Astrocyte (in vitro differentiated cells and primary cell): ENCODE data around the gene ZNF335. TPM values are rescaled to one million over a fixed set of nuclear protein-coding genes. Genes with fewer than 3 reads are reported as not detected.

ENCODE experiments used
- DNase-seq: peaks from one replicate; pipeline ENCODE4 v3.0.0-alpha.2; 2010; ENCODE audit warnings: low read depth
- FAIRE-seq: peaks from 2 replicates; lab custom pipeline; 2011; peaks lifted over from hg19 to GRCh38; lab: Jason Lieb, UNC
- H2AFZ ChIP-seq: 2 replicates; pipeline ENCODE4 v1.6.0; 2012; ENCODE audit warnings: low read depth, low read length, inconsistent platforms
- H3K27ac ChIP-seq: 2 replicates; pipeline ENCODE4 v1.5.1; 2011; ENCODE audit warnings: low read depth, low read length, inconsistent platforms
- H3K27me3 ChIP-seq: 2 replicates; pipeline ENCODE4 v1.6.0; 2011; ENCODE audit warnings: low read length, inconsistent platforms; ENCODE audit not compliant: insufficient read depth
- H3K36me3 ChIP-seq: 2 replicates; pipeline ENCODE4 v1.5.1; 2011; ENCODE audit warnings: low read length, inconsistent platforms; ENCODE audit not compliant: insufficient read depth
- H3K4me1 ChIP-seq: 2 replicates; pipeline ENCODE4 v1.5.1; 2011; ENCODE audit warnings: low read length, inconsistent platforms; ENCODE audit not compliant: insufficient read depth
- H3K4me2 ChIP-seq: 2 replicates; pipeline ENCODE4 v1.6.0; 2012; ENCODE audit warnings: low read length, inconsistent platforms
- H3K4me3 ChIP-seq: 2 replicates; pipeline ENCODE4 v1.5.1; 2011; ENCODE audit warnings: low read depth, mild to moderate bottlenecking, low read length, inconsistent platforms; ENCODE audit not compliant: insufficient read depth
- H3K79me2 ChIP-seq: 2 replicates; pipeline ENCODE4 v1.6.0; 2012; ENCODE audit warnings: mild to moderate bottlenecking, low read length, inconsistent platforms; ENCODE audit not compliant: insufficient read depth
- H3K9ac ChIP-seq: 2 replicates; pipeline ENCODE4 v1.6.0; 2012; ENCODE audit warnings: mild to moderate bottlenecking, low read length, inconsistent platforms
- H3K9me3 ChIP-seq: 2 replicates; pipeline ENCODE4 v1.5.1; 2012; ENCODE audit warnings: low read depth, mild to moderate bottlenecking, low read length, inconsistent platforms; ENCODE audit not compliant: insufficient read depth
- H4K20me1 ChIP-seq: 2 replicates; pipeline ENCODE4 v1.6.0; 2012; ENCODE audit warnings: low read length, inconsistent platforms; ENCODE audit not compliant: insufficient read depth
- H3K27ac Mint-ChIP-seq: one replicate; pipeline ENCODE4 v1.8.0; 2021; ENCODE audit warnings: mild to moderate bottlenecking, mixed read lengths; ENCODE audit not compliant: unreplicated experiment
- H3K27me3 Mint-ChIP-seq: one replicate; pipeline ENCODE4 v1.8.0; 2021; ENCODE audit warnings: low read depth, mixed read lengths; ENCODE audit not compliant: unreplicated experiment
- H3K36me3 Mint-ChIP-seq: one replicate; pipeline ENCODE4 v1.8.0; 2021; ENCODE audit warnings: low read depth, mixed read lengths; ENCODE audit not compliant: unreplicated experiment
- H3K4me1 Mint-ChIP-seq: one replicate; pipeline ENCODE4 v1.8.0; 2021; ENCODE audit warnings: low read depth, mixed read lengths; ENCODE audit not compliant: unreplicated experiment
- H3K4me3 Mint-ChIP-seq: one replicate; pipeline ENCODE4 v1.8.0; 2021; ENCODE audit warnings: mild to moderate bottlenecking, moderate library complexity, mixed read lengths; ENCODE audit not compliant: unreplicated experiment
- H3K9me3 Mint-ChIP-seq: one replicate; pipeline ENCODE4 v1.8.0; 2021; ENCODE audit warnings: mild to moderate bottlenecking, mixed read lengths; ENCODE audit not compliant: unreplicated experiment
- EZH2 ChIP-seq: IDR thresholded peaks from 2 replicates; pipeline ENCODE4 v1.6.1; 2012; ENCODE audit warnings: mild to moderate bottlenecking, low read length, inconsistent platforms; ENCODE audit not compliant: insufficient read depth
- total RNA-seq: library from RNA; stranded (reverse); gene quantifications from 2 replicates; pipeline ENCODE4 v1.2.1, GENCODE V29; 2021
- TF ChIP-seq, protein P1 (sequence below): IDR thresholded peaks from 2 replicates; pipeline ENCODE4 v1.5.1; 2011; ENCODE audit warnings: low read depth, mild to moderate bottlenecking, inconsistent platforms, low read length, moderate library complexity; ENCODE audit not compliant: insufficient read depth

ZNF335 gene
- total RNA-seq, 1 donor from 2014 or later: 18.6 TPM

DNA sequence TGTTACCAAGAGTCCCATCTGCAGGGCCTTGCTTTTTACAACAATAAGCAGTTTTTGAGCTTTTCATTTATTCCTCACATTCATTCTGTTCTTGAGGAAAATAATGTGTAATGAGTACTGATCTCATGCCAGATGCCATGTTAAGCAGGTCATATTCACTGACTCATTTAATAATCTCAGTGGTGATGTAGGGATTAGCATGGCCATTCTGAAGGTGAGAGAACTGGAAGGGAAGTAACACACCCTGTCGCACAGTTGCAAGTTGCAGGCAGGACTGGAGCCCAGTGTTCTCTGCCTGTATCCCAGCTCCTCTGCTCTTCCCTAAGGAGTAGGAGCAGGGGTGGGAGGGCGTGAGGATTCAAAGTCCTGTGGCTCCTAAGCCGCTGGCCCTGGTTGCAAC lies 31.9 kb downstream of the ZNF335 start:
- no peak overlapping the region for H3K4me3 Mint-ChIP-seq
- H3K36me3 ChIP-seq: peaks cover 29% of the 10 kb centered on the region
- TF ChIP-seq EZH2: no peak
- TF ChIP-seq, protein P1, sequence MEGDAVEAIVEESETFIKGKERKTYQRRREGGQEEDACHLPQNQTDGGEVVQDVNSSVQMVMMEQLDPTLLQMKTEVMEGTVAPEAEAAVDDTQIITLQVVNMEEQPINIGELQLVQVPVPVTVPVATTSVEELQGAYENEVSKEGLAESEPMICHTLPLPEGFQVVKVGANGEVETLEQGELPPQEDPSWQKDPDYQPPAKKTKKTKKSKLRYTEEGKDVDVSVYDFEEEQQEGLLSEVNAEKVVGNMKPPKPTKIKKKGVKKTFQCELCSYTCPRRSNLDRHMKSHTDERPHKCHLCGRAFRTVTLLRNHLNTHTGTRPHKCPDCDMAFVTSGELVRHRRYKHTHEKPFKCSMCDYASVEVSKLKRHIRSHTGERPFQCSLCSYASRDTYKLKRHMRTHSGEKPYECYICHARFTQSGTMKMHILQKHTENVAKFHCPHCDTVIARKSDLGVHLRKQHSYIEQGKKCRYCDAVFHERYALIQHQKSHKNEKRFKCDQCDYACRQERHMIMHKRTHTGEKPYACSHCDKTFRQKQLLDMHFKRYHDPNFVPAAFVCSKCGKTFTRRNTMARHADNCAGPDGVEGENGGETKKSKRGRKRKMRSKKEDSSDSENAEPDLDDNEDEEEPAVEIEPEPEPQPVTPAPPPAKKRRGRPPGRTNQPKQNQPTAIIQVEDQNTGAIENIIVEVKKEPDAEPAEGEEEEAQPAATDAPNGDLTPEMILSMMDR: no peak
- no peaks in the 10 kb centered on the region for H3K9me3 Mint-ChIP-seq
- H3K9ac ChIP-seq: no peak overlapping the region
- H3K27ac Mint-ChIP-seq: no peak overlapping the region
- H3K27ac ChIP-seq: no peak overlapping the region
- peaks cover 40% of the 10 kb centered on the region for H4K20me1 ChIP-seq
- no peaks in the 10 kb centered on the region for H3K27me3 ChIP-seq
- FAIRE-seq (no peak), DNase-seq (no peak)
- peaks cover 13% of the 10 kb centered on the region for H3K4me1 ChIP-seq
- no peak overlapping the region for H2AFZ ChIP-seq
- no peak overlapping the region for H3K4me2 ChIP-seq
- no peaks in the 10 kb centered on the region for H3K9me3 ChIP-seq
- H3K79me2 ChIP-seq: peaks cover 25% of the 10 kb centered on the region
- no peaks in the 10 kb centered on the region for H3K27me3 Mint-ChIP-seq
- peaks cover 11% of the 10 kb centered on the region for H3K4me1 Mint-ChIP-seq
- no peak overlapping the region for H3K4me3 ChIP-seq
- peaks cover 20% of the 10 kb centered on the region for H3K36me3 Mint-ChIP-seq

DNA sequence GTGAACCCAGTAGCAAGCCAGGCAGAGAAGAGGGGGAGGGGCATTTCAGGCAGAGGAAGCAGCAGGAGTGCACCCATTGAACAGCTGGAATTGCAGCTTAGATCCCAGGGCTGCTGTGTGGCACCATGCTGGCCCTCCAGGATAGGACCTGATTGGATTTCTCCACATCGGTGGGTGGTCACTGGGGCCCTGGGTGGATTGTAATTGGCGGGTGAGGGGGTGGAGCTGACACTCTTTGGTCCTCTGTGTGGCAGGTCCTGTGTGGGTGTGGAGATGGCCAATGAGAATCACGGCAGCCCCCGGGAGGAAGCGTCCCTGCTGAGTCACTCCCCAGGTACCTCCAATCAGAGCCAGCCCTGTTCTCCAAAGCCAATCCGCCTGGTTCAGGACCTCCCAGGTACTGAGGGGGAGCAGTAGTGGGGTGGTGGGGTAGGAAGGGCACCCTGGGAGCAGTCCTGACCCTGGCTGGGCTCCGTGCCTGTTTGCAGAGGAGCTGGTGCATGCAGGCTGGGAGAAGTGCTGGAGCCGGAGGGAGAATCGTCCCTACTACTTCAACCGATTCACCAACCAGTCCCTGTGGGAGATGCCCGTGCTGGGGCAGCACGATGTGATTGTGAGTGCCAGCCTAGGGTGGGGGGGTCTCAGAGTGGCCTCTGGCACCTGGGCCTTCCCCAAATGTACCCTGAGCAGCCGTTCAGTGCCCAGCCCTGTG lies 33.1 kb downstream of the ZNF335 start:
- H3K9ac ChIP-seq: no peak overlapping the region
- peaks cover 29% of the 10 kb centered on the region for H3K36me3 ChIP-seq
- TF ChIP-seq EZH2: no peak
- TF ChIP-seq, protein P1: no peak
- H2AFZ ChIP-seq: no peak overlapping the region
- peaks cover 17% of the 10 kb centered on the region for H3K36me3 Mint-ChIP-seq
- H4K20me1 ChIP-seq: peaks cover 45% of the 10 kb centered on the region
- peaks cover 31% of the 10 kb centered on the region for H3K79me2 ChIP-seq
- peaks cover 4% of the 10 kb centered on the region for H3K4me1 Mint-ChIP-seq
- H3K4me1 ChIP-seq: peaks cover 9% of the 10 kb centered on the region
- H3K27ac Mint-ChIP-seq: no peak overlapping the region
- H3K4me2 ChIP-seq: no peak overlapping the region
- no peaks in the 10 kb centered on the region for H3K9me3 ChIP-seq
- no peaks in the 10 kb centered on the region for H3K27me3 Mint-ChIP-seq
- no peak overlapping the region for H3K27ac ChIP-seq
- no peak overlapping the region for H3K4me3 ChIP-seq
- H3K4me3 Mint-ChIP-seq: no peak overlapping the region
- no peaks in the 10 kb centered on the region for H3K9me3 Mint-ChIP-seq
- H3K27me3 ChIP-seq: no peaks in the 10 kb centered on the region
- FAIRE-seq (no peak), DNase-seq (no peak)

DNA sequence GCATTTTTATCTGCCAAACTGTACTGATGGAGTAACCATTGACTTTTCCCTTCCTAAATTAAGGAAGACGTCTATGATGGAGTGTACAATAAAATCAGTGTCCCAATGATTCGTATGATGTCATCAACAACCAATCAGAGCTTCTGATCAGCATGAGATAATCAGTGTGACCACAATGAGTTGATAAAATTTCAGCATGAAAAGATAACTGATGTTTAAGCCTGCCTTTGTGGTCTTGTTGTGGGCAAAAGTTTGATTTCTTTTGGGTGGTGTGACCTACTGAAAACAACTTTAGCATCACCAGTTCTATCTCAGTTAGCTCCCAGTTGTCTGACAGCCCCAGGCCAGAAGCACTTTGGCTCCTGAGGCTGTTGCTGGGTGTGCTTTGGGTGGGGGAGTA lies 34.2 kb downstream of the ZNF335 start:
- Histone ChIP-seq H3K36me3 (peaks cover 23% of the 10 kb centered on the region), H3K4me3 (no peak overlapping the region), H4K20me1 (peaks cover 56% of the 10 kb centered on the region), H3K79me2 (peaks cover 42% of the 10 kb centered on the region), H3K27ac (no peak overlapping the region), H3K9me3 (no peaks in the 10 kb centered on the region), H3K27me3 (no peaks in the 10 kb centered on the region), H3K4me2 (no peak overlapping the region), H3K4me1 (peaks cover 14% of the 10 kb centered on the region), H2AFZ (no peak overlapping the region), H3K9ac (peak overlapping the region; percentile 36)
- Mint-ChIP-seq H3K4me1 (peaks cover 2% of the 10 kb centered on the region), H3K27ac (peak overlapping the region; percentile 10), H3K27me3 (no peaks in the 10 kb centered on the region), H3K36me3 (peaks cover 17% of the 10 kb centered on the region), H3K4me3 (no peak overlapping the region), H3K9me3 (no peaks in the 10 kb centered on the region)
- FAIRE-seq: no peak
- TF ChIP-seq EZH2: no peak
- TF ChIP-seq, protein P1: no peak
- peak; percentile 47 for DNase-seq
